T-helper 1 cell treated with Interleukin-12 subunit alpha and Interleukin-12 subunit beta and Interleukin-4 antibody, amounts not matched to agents 30 μg/mL and 1 μg/mL, for 36 hours (primary cell): ENCODE data around the gene TTLL10.
A peak's percentile ranks its signal among the peaks of the same experiment; 100 is the strongest.
"Not testable (repeated sequence)": the region's sequence is repeated elsewhere in the genome, so short reads cannot be mapped to it uniquely, and the experiment has no call there.

Experiments used
- H3K27ac Mint-ChIP-seq: one replicate; pipeline ENCODE4 v1.8.0; 2021; ENCODE audit warnings: mild to moderate bottlenecking, mixed read lengths
- H3K27me3 Mint-ChIP-seq: one replicate; pipeline ENCODE4 v1.8.0; 2021; ENCODE audit warnings: low read depth, mixed read lengths
- H3K36me3 Mint-ChIP-seq: one replicate; pipeline ENCODE4 v1.8.0; 2021; ENCODE audit warnings: low read depth, mixed read lengths
- H3K4me1 Mint-ChIP-seq: one replicate; pipeline ENCODE4 v1.8.0; 2021; ENCODE audit warnings: low read depth, mixed read lengths
- H3K4me3 Mint-ChIP-seq: one replicate; pipeline ENCODE4 v1.8.0; 2021; ENCODE audit warnings: mild to moderate bottlenecking, moderate library complexity, mixed read lengths
- H3K9me3 Mint-ChIP-seq: one replicate; pipeline ENCODE4 v1.8.0; 2021; ENCODE audit warnings: mixed read lengths

The TTLL10 gene

DNA sequence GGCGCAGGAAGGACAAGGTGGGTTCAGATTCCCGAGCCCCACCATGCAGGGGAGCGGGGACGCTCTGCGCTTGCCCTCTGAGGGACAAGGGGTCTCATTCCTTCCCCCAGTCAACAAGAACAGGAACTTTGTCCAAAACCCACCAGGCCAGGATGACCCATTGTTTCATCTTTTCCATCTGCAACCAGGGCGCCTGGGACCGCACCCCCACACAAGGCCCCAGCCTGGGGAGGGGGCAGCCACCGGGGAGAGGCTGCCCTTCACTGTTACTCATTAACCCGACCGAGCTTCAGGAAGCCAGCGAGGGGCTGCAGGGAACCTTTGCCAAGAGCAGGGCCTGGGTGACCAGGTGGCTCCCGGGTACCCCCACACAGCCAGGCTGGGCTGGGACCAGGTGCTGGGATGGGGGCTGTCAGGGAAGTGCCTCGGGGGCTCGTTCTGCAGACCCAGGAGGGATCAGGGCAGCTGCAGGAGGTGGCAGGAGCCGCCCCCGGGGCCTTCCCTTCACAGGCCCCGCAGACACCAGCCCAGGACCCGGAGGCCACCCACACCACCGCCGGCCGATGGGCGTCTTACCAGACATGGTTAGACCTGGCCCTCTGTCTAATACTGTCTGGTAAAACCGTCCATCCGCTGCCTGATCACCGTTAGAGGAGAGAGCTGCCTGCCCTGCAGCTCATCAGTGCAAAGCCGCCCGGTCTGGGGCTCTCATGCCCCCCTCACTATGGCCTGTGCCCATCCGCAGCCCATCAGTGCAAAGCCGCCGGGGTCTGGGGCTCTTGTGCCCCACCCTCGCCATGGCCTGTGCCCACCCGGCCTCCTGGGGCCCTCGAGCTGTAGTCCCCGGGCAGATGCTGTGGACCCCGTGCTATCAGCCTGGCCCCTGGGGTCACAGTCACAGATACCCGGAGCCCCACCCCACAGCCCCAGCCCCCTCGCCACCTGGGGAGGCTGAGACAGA, 4.9 kb upstream of the TTLL10 start:
- Mint-ChIP-seq H3K4me1 (peaks cover 12% of the 10 kb centered on the region), H3K36me3 (no peaks in the 10 kb centered on the region), H3K9me3 (no peaks in the 10 kb centered on the region), H3K4me3 (no peak overlapping the region), H3K27ac (no peak overlapping the region), H3K27me3 (peaks cover 4% of the 10 kb centered on the region)

DNA sequence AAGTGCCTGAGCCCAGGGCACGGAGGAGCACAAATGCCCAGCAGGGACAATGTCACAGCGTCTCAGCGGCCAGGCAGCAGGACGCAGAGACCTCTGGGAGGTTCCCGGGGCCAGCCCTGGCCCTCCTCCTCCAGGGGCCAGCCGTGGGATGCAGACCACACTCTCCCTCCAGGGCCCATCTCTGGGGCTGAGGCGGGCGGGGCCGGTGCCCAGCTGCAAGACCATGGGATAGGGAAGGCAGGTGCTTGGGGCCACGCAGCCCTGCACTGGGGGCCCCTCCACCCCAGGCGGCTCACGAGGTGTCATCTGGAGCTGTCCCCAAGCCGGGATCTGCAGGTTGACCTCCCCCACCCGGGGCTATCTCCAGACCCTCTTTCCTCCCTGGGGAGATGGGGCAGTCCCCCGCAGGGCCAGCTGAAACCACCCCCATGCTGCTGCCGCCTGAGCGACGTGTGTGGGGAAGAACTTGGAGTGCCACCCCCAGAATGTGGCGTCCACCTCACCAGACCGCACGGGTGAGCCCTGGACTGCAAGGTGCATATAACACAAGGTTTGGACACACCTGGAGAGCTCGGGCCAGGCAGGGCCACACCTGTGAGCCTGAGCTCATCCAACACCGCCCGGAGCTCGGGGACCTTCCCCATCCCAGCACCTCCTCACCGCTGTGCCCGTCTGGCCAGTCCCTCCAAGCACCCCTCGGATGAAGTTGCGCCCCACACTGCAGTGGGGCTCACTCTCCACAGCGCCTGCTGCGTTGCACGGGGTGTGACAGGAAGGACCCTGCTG, 4.1 kb upstream of the TTLL10 start:
- Mint-ChIP-seq H3K27me3 (peaks cover 4% of the 10 kb centered on the region), H3K4me1 (peaks cover 12% of the 10 kb centered on the region), H3K27ac (no peak overlapping the region), H3K4me3 (no peak overlapping the region), H3K9me3 (no peaks in the 10 kb centered on the region), H3K36me3 (no peaks in the 10 kb centered on the region)

DNA sequence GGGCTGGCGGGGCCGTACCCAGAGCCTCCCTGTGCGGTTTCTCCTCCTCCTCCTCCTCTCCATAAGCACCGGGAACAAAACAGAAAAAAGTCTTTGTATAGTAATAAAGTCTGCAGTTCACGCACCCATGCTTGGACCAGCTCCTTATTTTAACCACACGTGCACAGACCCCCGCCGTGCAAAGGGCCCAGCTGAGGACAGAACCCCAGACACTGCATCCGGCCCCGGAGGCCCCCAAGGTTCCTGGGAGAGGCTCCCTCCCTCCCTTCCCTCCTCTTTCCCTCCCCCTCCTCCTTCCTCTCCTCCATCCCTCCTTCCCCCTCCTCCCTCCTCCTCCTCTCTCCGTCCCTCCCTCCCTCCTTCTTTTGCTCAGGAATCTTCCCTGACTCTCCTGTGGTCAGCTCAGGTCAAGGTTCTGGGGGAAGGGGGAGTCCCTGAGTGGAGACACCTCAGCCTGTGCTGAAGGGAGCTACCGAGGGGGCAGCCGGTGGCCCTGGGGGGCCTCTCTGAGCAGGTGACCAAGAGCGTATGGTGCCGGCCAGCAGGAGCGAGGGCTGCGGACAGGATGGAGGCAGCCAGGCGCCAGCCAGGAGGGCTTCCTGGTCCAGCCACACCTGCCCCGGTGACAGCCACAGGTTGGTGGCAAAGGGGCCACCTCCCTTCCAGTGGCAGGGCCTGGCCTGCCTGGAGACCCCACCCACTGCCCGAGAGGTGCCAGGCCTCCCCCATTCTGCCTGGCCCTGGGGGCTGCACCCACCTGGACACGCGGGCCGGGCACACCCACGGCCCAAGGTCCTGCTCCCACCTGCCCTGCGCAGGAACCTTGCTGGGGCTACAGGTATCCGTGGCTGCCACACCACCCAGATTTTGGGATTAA, 3.2 kb upstream of the TTLL10 start:
- Mint-ChIP-seq H3K4me1 (peaks cover 12% of the 10 kb centered on the region), H3K27ac (no peak overlapping the region), H3K9me3 (no peaks in the 10 kb centered on the region), H3K27me3 (peaks cover 4% of the 10 kb centered on the region), H3K4me3 (no peak overlapping the region), H3K36me3 (no peaks in the 10 kb centered on the region)

DNA sequence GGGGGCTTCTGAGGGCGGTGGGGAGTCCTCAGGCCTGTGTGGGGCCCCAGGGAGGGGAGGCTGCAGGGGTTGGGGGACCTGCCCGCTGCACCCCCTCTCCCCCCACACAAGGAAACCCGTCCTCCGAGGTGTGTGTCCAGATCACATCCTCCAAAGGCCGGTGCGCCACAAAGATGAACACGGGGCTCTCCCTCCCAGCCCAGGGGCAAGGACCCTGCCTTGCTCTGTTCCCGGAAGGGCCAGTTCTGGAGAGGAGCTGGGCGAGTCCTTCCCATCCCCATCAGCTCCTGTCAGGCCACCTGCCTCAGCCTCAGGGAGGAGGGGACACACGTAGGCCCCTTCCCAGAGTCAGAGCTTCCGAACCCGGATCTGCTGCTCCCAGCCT, 2.5 kb upstream of the TTLL10 start:
- peaks cover 8% of the 10 kb centered on the region for H3K27me3 Mint-ChIP-seq
- no peak overlapping the region for H3K4me3 Mint-ChIP-seq
- no peaks in the 10 kb centered on the region for H3K9me3 Mint-ChIP-seq
- no peak overlapping the region for H3K27ac Mint-ChIP-seq
- peaks cover 12% of the 10 kb centered on the region for H3K4me1 Mint-ChIP-seq
- H3K36me3 Mint-ChIP-seq = no peaks in the 10 kb centered on the region

GRCh38 chr1:1171546-1172340, 1.9 kb upstream of the TTLL10 start:
- H3K4me1 Mint-ChIP-seq = peaks cover 13% of the 10 kb centered on the region
- no peaks in the 10 kb centered on the region for H3K36me3 Mint-ChIP-seq
- H3K9me3 Mint-ChIP-seq = no peaks in the 10 kb centered on the region
- peak overlapping the region; percentile 14 for H3K4me3 Mint-ChIP-seq
- peak overlapping the region; percentile 6 for H3K27ac Mint-ChIP-seq
- peaks cover 10% of the 10 kb centered on the region for H3K27me3 Mint-ChIP-seq

DNA sequence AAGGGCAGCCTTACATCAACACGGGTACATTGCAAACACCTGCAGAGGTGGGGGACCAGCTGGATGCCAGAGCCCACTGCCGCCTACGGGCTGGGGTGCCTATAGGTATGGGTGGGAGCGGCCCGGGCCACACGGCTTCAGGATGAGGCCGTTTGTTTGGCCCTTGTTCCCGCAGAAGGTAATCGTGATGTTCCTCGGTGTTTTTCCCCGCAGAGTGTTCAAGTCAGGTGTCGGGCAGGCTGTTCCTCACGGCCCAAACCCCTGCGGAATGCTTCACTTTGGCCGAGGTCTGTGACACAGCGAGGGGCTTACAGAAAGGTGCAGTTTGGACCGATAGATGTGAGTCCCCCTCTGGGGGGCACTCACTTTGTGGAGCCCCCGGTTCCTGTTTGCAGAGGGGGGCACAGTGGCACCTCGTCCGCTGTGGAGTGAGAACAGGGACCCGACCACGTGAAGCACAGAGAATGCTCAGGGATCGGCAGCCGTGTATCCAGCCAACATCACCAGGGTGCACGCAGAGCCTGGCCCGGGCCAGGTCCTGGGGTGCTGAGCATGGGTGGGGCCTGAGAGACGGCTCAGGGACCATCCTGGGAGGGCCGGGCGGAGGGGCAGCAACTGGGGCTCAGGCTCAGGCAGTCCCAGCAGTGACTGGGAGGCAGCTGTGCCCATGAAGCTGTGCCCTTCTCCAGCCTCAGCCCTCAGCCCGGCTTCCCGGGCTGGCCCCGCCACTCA, 453 bp upstream of the TTLL10 start:
- Mint-ChIP-seq H3K4me3 (peak overlapping the region; percentile 37), H3K9me3 (no peaks in the 10 kb centered on the region), H3K4me1 (peaks cover 16% of the 10 kb centered on the region), H3K27me3 (peaks cover 13% of the 10 kb centered on the region), H3K36me3 (no peaks in the 10 kb centered on the region), H3K27ac (no peak overlapping the region)

GRCh38 chr1:1175221-1176062, 1.8 kb downstream of the TTLL10 start:
- H3K36me3 Mint-ChIP-seq = no peaks in the 10 kb centered on the region
- H3K4me1 Mint-ChIP-seq = peaks cover 12% of the 10 kb centered on the region

DNA sequence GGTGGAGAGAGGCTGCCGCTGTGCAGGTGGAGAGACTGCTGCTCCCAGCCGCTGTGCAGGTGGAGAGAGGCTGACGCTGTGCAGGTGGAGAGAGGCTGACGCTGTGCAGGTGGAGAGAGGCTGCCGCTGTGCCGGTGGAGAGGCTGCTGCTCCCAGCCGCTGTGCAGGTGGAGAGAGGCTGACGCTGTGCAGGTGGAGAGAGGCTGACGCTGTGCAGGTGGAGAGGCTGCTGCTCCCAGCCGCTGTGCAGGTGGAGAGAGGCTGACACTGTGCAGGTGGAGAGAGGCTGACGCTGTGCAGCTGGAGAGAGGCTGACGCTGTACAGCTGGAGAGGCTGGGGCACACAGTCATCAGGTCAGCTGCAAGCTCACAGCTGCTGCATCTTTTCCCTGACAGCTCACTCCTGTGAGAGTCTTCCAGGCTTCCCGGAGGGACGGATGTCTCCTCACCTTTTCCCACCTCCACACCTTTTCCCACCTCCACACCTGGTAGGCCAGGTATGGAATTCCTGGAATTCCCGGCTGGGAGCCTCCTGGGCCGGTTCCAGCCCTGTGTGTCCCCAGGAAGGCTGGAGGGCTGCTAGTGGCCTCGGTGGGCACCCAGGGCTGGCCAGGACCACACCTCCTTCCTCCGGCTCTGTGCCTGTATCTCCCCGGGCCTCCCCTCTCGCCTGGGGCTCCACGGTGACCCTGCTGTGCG, 2.5 kb downstream of the TTLL10 start:
- peaks cover 12% of the 10 kb centered on the region for H3K4me1 Mint-ChIP-seq

More at GRCh38 chr1:1175221-1176062, 1.8 kb downstream of the TTLL10 start:
- H3K9me3 Mint-ChIP-seq = no peaks in the 10 kb centered on the region
- no peak overlapping the region for H3K27ac Mint-ChIP-seq
- no peak overlapping the region for H3K4me3 Mint-ChIP-seq
- peaks cover 9% of the 10 kb centered on the region for H3K27me3 Mint-ChIP-seq

DNA sequence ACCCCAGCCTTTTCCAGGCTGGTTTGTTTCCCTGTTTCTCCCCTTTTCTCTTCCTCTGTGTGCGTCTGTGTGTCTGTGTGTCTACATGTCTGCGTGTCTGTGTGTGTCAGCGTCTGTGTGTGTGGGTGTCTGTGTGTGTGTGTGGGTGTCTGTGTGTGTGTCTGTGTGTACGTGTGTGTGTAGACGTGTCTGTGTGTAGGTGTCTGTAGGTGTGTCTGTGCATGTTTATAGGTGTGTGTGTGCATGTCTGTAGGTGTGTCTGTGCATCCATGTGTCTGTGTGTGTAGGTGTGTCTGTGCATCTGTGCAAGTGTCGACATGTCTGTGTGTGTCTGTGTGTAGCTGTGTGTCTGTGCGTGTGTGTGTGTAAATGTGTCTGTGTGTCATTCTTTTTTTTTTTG, 3.3 kb downstream of the TTLL10 start:
- Mint-ChIP-seq H3K4me1 (peaks cover 11% of the 10 kb centered on the region), H3K9me3 (no peaks in the 10 kb centered on the region), H3K36me3 (no peaks in the 10 kb centered on the region), H3K4me3 (peak overlapping the region; percentile 2), H3K27me3 (peaks cover 9% of the 10 kb centered on the region), H3K27ac (peak overlapping the region; percentile 7)

More for the DNA sequence above, 2.5 kb downstream of the TTLL10 start:
- H3K36me3 Mint-ChIP-seq, H3K9me3 Mint-ChIP-seq, H3K27me3 Mint-ChIP-seq, H3K27ac Mint-ChIP-seq, H3K4me3 Mint-ChIP-seq: not testable (repeated sequence)

GRCh38 chr1:1177452-1178206, 3.9 kb downstream of the TTLL10 start:
- H3K27me3 Mint-ChIP-seq = peaks cover 9% of the 10 kb centered on the region
- H3K36me3 Mint-ChIP-seq = no peaks in the 10 kb centered on the region
- H3K27ac Mint-ChIP-seq = no peak overlapping the region
- no peak overlapping the region for H3K4me3 Mint-ChIP-seq
- H3K4me1 Mint-ChIP-seq = peaks cover 7% of the 10 kb centered on the region
- no peaks in the 10 kb centered on the region for H3K9me3 Mint-ChIP-seq

DNA sequence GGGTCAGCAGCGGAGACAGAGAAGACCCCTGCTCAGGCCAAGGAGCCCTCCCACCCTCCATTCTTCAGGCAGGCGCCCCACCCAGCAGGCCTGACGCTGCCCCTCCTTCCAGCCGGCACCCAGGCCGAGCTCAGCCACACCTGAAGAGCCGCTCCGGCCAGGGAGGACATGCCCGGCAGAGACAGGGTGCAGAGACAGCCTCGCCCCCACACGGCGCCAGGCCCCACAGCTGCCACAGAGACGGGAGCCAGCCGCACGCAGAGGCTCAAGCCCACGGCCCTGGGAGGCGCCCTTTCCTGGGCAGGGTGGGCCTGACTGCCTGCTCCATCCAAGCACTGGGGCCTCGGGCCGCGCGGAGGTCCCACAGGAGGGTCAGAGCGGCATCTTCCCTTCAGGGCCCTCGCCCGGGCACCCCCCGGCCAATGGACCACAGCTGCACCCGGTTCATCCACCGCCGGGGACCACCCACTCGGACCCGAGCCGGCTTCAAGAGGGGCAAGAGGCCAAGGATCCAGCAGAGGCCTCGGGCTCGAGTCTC, 5.2 kb downstream of the TTLL10 start:
- peaks cover 9% of the 10 kb centered on the region for H3K27me3 Mint-ChIP-seq
- H3K9me3 Mint-ChIP-seq = no peaks in the 10 kb centered on the region
- H3K4me1 Mint-ChIP-seq = peaks cover 4% of the 10 kb centered on the region
- H3K36me3 Mint-ChIP-seq = no peaks in the 10 kb centered on the region
- no peak overlapping the region for H3K4me3 Mint-ChIP-seq
- no peak overlapping the region for H3K27ac Mint-ChIP-seq
